GM19372 (cell line): ENCODE data around the gene COG5.
"Not testable (repeated sequence)": the region's sequence is repeated elsewhere in the genome, so short reads cannot be mapped to it uniquely, and the experiment has no call there.

Experiments
- ATAC-seq: cut with Tn5 transposase; IDR thresholded peaks from one replicate; pipeline ENCODE4 v1.9.1; 2021; ENCODE audit warnings: mild to moderate bottlenecking, low read depth, moderate library complexity; ENCODE audit not compliant: unreplicated experiment

Gene COG5

GRCh38 chr7:107580716-107581383, 17.1 kb upstream of the COG5 start:
- no peak for ATAC-seq

GRCh38 chr7:107579885-107580715, 16.4 kb upstream of the COG5 start, which contains the start of gene BCAP29:
BCAP29 (plus strand) TSS chr7:107580246; CDS start chr7:107580773, 527 bp downstream.
- peak; percentile 94 for ATAC-seq

GRCh38 chr7:107579554-107579884, 15.8 kb upstream of the COG5 start:
- ATAC-seq: no peak

GRCh38 chr7:107573537-107573936, 9.8 kb upstream of the COG5 start:
- no peak for ATAC-seq

- no peak for ATAC-seq
Observed at GRCh38 chr7:107570298-107570697, 6.6 kb upstream of the COG5 start.

GRCh38 chr7:107564553-107565298, 1.0 kb upstream of the COG5 start:
- ATAC-seq: no peak

GRCh38 chr7:107563081-107563774, 492 bp downstream of the COG5 start:
- ATAC-seq: peak; percentile 56

- ATAC-seq: no peak
Observed at GRCh38 chr7:107560898-107561516, 2.7 kb downstream of the COG5 start.

- no peak for ATAC-seq
Observed at GRCh38 chr7:107559864-107560263, 3.9 kb downstream of the COG5 start.

GRCh38 chr7:107555893-107556292, 7.8 kb downstream of the COG5 start:
- ATAC-seq: no peak

GRCh38 chr7:107551936-107552335, 11.8 kb downstream of the COG5 start:
- ATAC-seq: no peak

- no peak for ATAC-seq
Observed at GRCh38 chr7:107544848-107545591, 18.7 kb downstream of the COG5 start.

- no peak for ATAC-seq
Observed at GRCh38 chr7:107543338-107543993, 20.3 kb downstream of the COG5 start.

- ATAC-seq: no peak
Observed at GRCh38 chr7:107538001-107538400, 25.7 kb downstream of the COG5 start.

- not testable (repeated sequence) for ATAC-seq
Observed at GRCh38 chr7:107537228-107537627, 26.5 kb downstream of the COG5 start.

- ATAC-seq: no peak
Observed at GRCh38 chr7:107534139-107534538, 29.6 kb downstream of the COG5 start.

GRCh38 chr7:107530751-107531150, 33.0 kb downstream of the COG5 start:
- no peak for ATAC-seq

GRCh38 chr7:107528461-107528860, 35.3 kb downstream of the COG5 start:
- ATAC-seq: no peak

- no peak for ATAC-seq
Observed at GRCh38 chr7:107527196-107527595, 36.5 kb downstream of the COG5 start.
